ENCODE results near the gene CACNA1I. TPM values are rescaled to one million over a fixed set of nuclear protein-coding genes. Genes with fewer than 3 reads are reported as not detected.

Gene CACNA1I
- total and polyA plus RNA-seq, 9 donors = 0.04 to 0.14 (median 0.09) TPM

DNA sequence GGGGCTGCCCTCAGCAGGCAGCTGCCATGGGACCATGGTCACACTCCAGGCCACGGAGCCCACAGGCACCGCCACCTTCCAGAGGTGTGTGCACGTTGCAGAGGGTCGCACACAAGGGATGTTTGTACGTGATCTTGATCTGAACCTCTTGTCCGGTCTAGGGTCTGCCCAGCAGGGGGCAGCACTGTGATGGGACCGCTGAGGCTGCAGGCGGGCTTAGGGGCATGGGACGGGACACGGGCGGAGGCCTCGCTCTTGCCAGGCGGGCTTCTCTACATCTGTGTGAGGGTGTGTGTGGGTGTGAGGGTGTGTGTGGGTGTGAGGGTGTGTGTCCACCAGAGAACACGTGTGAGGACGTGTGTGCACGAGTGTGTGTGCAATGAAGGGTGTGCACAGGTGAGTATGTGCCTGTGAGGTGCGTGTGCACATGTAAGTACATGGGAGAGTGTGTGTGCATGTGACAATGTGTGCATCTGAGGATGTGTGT lies 52.4 kb downstream of the CACNA1I start:
- peak; percentile 36 for DNase-seq
- Histone ChIP-seq H3K36me3 (ENCODE audit: control insufficient read depth, insufficient read depth, low read length) (no peaks in the 10 kb centered on the region), H3K4me1 (ENCODE audit: control insufficient read depth, insufficient read depth, low read length) (peaks cover under 1% of the 10 kb centered on the region), H3K9me3 (replicated peaks; ENCODE audit: control insufficient read depth, low read depth, low read length) (no peaks in the 10 kb centered on the region), H3K27ac (ENCODE audit: low read length) (no peak overlapping the region), H3K4me3 (ENCODE audit: low read length) (no peak overlapping the region), H3K27me3 (ENCODE audit: control insufficient read depth, insufficient read depth, low read length) (peaks cover 36% of the 10 kb centered on the region)
- 27% methylated on average over 17 of the region's 17 CpGs for WGBS (ENCODE audit: insufficient coverage)

GRCh38 chr22:39623603-39624500 lies 53.3 kb downstream of the CACNA1I start:
- Histone ChIP-seq H3K36me3 (ENCODE audit: control insufficient read depth, insufficient read depth, low read length) (no peaks in the 10 kb centered on the region), H3K4me1 (ENCODE audit: control insufficient read depth, insufficient read depth, low read length) (peaks cover 8% of the 10 kb centered on the region), H3K4me3 (ENCODE audit: low read length) (no peak overlapping the region), H3K27me3 (ENCODE audit: control insufficient read depth, insufficient read depth, low read length) (peaks cover 31% of the 10 kb centered on the region), H3K9me3 (replicated peaks; ENCODE audit: control insufficient read depth, low read depth, low read length) (no peaks in the 10 kb centered on the region), H3K27ac (ENCODE audit: low read length) (no peak overlapping the region)
- 48% methylated on average over 24 of the region's 28 CpGs for WGBS (ENCODE audit: insufficient coverage)
- no peak for DNase-seq

GRCh38 chr22:39624501-39624821 lies 53.9 kb downstream of the CACNA1I start:
- Histone ChIP-seq H3K36me3 (ENCODE audit: control insufficient read depth, insufficient read depth, low read length) (no peaks in the 10 kb centered on the region), H3K27me3 (ENCODE audit: control insufficient read depth, insufficient read depth, low read length) (peaks cover 31% of the 10 kb centered on the region), H3K4me3 (ENCODE audit: low read length) (no peak overlapping the region), H3K4me1 (ENCODE audit: control insufficient read depth, insufficient read depth, low read length) (peaks cover 8% of the 10 kb centered on the region), H3K9me3 (replicated peaks; ENCODE audit: control insufficient read depth, low read depth, low read length) (no peaks in the 10 kb centered on the region), H3K27ac (ENCODE audit: low read length) (no peak overlapping the region)
- 19% methylated on average over 6 of the region's 7 CpGs for WGBS (ENCODE audit: insufficient coverage)
- DNase-seq = no peak

GRCh38 chr22:39625569-39626537 lies 55.3 kb downstream of the CACNA1I start:
- H3K36me3 ChIP-seq (ENCODE audit: control insufficient read depth, insufficient read depth, low read length) = no peaks in the 10 kb centered on the region
- WGBS (ENCODE audit: insufficient coverage) = 71% methylated on average over 17 of the region's 22 CpGs

DNA sequence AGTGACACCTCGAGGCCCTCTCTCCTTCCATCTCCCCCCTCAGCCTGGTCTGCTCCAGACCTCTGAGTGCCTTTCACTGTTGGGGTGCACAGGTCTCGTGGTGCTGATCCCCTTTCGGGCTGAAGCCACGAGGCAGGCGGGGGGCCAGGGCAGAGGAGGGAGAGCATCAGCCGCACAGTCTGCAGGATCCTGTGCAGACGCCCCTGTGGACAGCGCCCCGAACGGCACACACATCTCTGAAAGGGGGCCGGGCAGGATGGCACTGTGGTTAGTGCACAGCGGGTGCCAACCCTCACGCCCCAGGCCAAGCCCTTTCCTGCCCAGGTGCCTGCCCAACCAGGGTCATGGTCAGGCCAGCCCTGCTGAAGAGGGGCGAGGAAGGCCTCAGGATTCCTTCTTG lies 56.7 kb downstream of the CACNA1I start:
- Histone ChIP-seq H3K9me3 (replicated peaks; ENCODE audit: control insufficient read depth, low read depth, low read length) (no peaks in the 10 kb centered on the region), H3K4me1 (ENCODE audit: control insufficient read depth, insufficient read depth, low read length) (peaks cover 8% of the 10 kb centered on the region), H3K27ac (ENCODE audit: low read length) (no peak overlapping the region), H3K4me3 (ENCODE audit: low read length) (no peak overlapping the region), H3K36me3 (ENCODE audit: control insufficient read depth, insufficient read depth, low read length) (no peaks in the 10 kb centered on the region), H3K27me3 (ENCODE audit: control insufficient read depth, insufficient read depth, low read length) (peaks cover 31% of the 10 kb centered on the region)
- no peak for DNase-seq
- WGBS (ENCODE audit: insufficient coverage) = 69% methylated on average over 13 of the region's 14 CpGs

More at GRCh38 chr22:39625569-39626537, 55.3 kb downstream of the CACNA1I start:
- Histone ChIP-seq H3K9me3 (replicated peaks; ENCODE audit: control insufficient read depth, low read depth, low read length) (no peaks in the 10 kb centered on the region), H3K27ac (ENCODE audit: low read length) (no peak overlapping the region), H3K4me1 (ENCODE audit: control insufficient read depth, insufficient read depth, low read length) (peaks cover 8% of the 10 kb centered on the region), H3K27me3 (ENCODE audit: control insufficient read depth, insufficient read depth, low read length) (peaks cover 31% of the 10 kb centered on the region), H3K4me3 (ENCODE audit: low read length) (no peak overlapping the region)
- DNase-seq = no peak

GRCh38 chr22:39627865-39628562 lies 57.5 kb downstream of the CACNA1I start:
- peak; percentile 31 for DNase-seq
- 36% methylated on average over 5 of the region's 12 CpGs for WGBS (ENCODE audit: insufficient coverage)
- no peaks in the 10 kb centered on the region for H3K36me3 ChIP-seq (ENCODE audit: control insufficient read depth, insufficient read depth, low read length)
- H3K27ac ChIP-seq (ENCODE audit: low read length) = no peak overlapping the region
- H3K27me3 ChIP-seq (ENCODE audit: control insufficient read depth, insufficient read depth, low read length) = peaks cover 29% of the 10 kb centered on the region
- no peak overlapping the region for H3K4me3 ChIP-seq (ENCODE audit: low read length)
- H3K4me1 ChIP-seq (ENCODE audit: control insufficient read depth, insufficient read depth, low read length) = peaks cover 8% of the 10 kb centered on the region
- no peaks in the 10 kb centered on the region for H3K9me3 ChIP-seq (replicated peaks; ENCODE audit: control insufficient read depth, low read depth, low read length)

DNA sequence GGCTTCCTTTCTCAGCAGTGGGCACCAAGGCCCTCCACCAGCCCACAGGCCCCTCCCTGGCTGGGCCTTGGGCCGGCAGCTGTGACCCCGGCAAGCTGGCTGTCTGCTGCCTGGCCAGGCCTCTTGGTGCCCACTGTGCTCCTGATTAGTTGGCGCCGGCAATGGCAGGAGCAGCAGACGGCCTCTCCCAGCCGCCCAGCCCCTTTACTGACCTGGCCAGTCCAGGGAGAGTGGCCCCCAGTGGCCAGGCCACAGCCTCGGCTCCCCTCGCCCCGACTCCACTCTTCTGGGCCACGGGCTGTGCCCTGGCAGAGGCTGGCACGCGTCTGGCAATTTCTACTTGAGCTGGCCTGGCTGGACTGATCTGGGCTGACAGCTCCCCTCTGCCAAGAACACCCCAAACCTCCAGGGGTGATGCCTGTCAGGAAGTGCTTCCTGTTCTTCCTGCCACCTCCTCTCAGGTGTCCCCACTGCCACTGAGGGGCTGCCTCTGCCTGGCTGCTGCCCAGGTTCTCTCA lies 58.1 kb downstream of the CACNA1I start:
- Histone ChIP-seq H3K4me3 (ENCODE audit: low read length) (no peak overlapping the region), H3K9me3 (replicated peaks; ENCODE audit: control insufficient read depth, low read depth, low read length) (peaks cover 2% of the 10 kb centered on the region), H3K27ac (ENCODE audit: low read length) (no peak overlapping the region), H3K36me3 (ENCODE audit: control insufficient read depth, insufficient read depth, low read length) (no peaks in the 10 kb centered on the region), H3K4me1 (ENCODE audit: control insufficient read depth, insufficient read depth, low read length) (peaks cover 8% of the 10 kb centered on the region), H3K27me3 (ENCODE audit: control insufficient read depth, insufficient read depth, low read length) (peaks cover 23% of the 10 kb centered on the region)
- no peak for DNase-seq
- WGBS (ENCODE audit: insufficient coverage) = 81% methylated on average over 12 of the region's 12 CpGs

DNA sequence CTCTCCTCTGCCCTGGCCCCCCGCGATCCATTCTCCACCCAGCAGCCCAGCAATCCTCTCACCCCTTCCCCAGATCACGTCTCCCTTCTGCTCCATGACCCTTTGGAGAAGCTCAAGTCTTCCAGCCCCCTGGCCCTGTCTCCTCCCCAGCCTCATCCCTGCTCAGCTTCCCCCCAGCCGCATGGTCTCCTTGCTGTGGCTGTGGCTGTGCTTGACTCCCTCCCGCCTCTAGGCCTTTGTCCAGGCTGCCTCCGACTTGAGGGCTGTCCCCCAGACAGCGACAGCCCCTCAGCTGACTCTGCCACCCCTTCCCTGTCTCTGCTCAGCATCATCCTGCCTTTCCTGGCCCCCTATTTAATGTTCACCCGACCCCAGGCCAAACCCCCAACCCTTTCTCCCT lies 59.3 kb downstream of the CACNA1I start:
- peaks cover 13% of the 10 kb centered on the region for H3K27me3 ChIP-seq (ENCODE audit: control insufficient read depth, insufficient read depth, low read length)
- H3K27ac ChIP-seq (ENCODE audit: low read length) = no peak overlapping the region
- no peak for DNase-seq
- H3K36me3 ChIP-seq (ENCODE audit: control insufficient read depth, insufficient read depth, low read length) = no peaks in the 10 kb centered on the region
- peaks cover 11% of the 10 kb centered on the region for H3K9me3 ChIP-seq (replicated peaks; ENCODE audit: control insufficient read depth, low read depth, low read length)
- 44% methylated on average over 8 of the region's 8 CpGs for WGBS (ENCODE audit: insufficient coverage)
- H3K4me3 ChIP-seq (ENCODE audit: low read length) = no peak overlapping the region
- H3K4me1 ChIP-seq (ENCODE audit: control insufficient read depth, insufficient read depth, low read length) = peaks cover 8% of the 10 kb centered on the region

DNA sequence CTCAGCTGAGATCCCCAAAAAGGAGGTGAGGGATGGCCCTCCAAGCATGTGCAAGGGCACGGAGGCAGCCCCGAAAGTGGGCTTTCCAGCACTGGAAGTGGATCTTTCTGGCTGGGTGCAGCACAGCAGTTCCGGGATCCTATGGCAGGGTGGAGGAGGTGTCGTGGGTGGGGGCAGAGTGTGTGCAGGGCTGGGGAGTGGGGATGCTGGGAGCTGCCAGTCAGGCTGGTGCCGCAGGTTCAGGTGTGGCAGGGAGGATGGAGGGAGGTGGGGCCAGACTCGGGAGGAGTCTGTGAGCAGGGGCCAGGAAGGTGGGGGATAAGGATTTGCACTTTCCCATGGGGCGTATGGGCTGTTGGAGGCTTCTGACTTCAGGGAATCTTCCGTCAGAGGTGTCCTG lies 60.2 kb downstream of the CACNA1I start:
- Histone ChIP-seq H3K4me1 (ENCODE audit: control insufficient read depth, insufficient read depth, low read length) (peaks cover 8% of the 10 kb centered on the region), H3K9me3 (replicated peaks; ENCODE audit: control insufficient read depth, low read depth, low read length) (peaks cover 11% of the 10 kb centered on the region), H3K27ac (ENCODE audit: low read length) (no peak overlapping the region), H3K27me3 (ENCODE audit: control insufficient read depth, insufficient read depth, low read length) (peaks cover 8% of the 10 kb centered on the region), H3K36me3 (ENCODE audit: control insufficient read depth, insufficient read depth, low read length) (no peaks in the 10 kb centered on the region), H3K4me3 (ENCODE audit: low read length) (no peak overlapping the region)
- no peak for DNase-seq
- WGBS (ENCODE audit: insufficient coverage) = 72% methylated on average over 6 of the region's 8 CpGs
